Skeletal muscle satellite cell (primary cell): Measurements from ENCODE around the gene PRPF19.

ENCODE experiments used
- H3K27me3 ChIP-seq: 2 replicates; pipeline ENCODE4 v1.7.0; 2013; ENCODE audit warnings: low read length; ENCODE audit not compliant: control insufficient read depth, insufficient read depth
- H3K36me3 ChIP-seq: 2 replicates; pipeline ENCODE4 v1.7.0; 2013; ENCODE audit warnings: mild to moderate bottlenecking, control low read depth, low read length; ENCODE audit not compliant: insufficient read depth
- H3K4me1 ChIP-seq: 2 replicates; pipeline ENCODE4 v1.7.0; 2013; ENCODE audit warnings: low read length; ENCODE audit not compliant: control insufficient read depth, insufficient read depth
- H3K4me2 ChIP-seq: 2 replicates; pipeline ENCODE4 v1.7.0; 2013; ENCODE audit warnings: mild to moderate bottlenecking, low read length
- H3K4me3 ChIP-seq: 2 replicates; pipeline ENCODE4 v1.7.0; 2013; ENCODE audit warnings: low read length
- H3K9ac ChIP-seq: 2 replicates; pipeline ENCODE4 v1.7.0; 2013; ENCODE audit warnings: mild to moderate bottlenecking, low read depth, low read length, moderate library complexity
- H3K9me3 ChIP-seq: replicated peaks from 2 replicates; pipeline ENCODE4 v1.7.0; 2013; ENCODE audit warnings: mild to moderate bottlenecking, control low read depth, low read length

The PRPF19 gene

GRCh38 chr11:60919956-60920355 lies 13.6 kb upstream of the PRPF19 start:
- H3K27me3 ChIP-seq: peaks cover 3% of the 10 kb centered on the region
- peaks cover 22% of the 10 kb centered on the region for H3K4me1 ChIP-seq
- no peak overlapping the region for H3K9ac ChIP-seq
- no peaks in the 10 kb centered on the region for H3K9me3 ChIP-seq
- no peak overlapping the region for H3K4me2 ChIP-seq
- peaks cover 25% of the 10 kb centered on the region for H3K36me3 ChIP-seq
- H3K4me3 ChIP-seq: no peak overlapping the region

- Histone ChIP-seq H3K4me3 (no peak overlapping the region), H3K9me3 (no peaks in the 10 kb centered on the region), H3K9ac (no peak overlapping the region), H3K36me3 (peaks cover 25% of the 10 kb centered on the region), H3K27me3 (no peaks in the 10 kb centered on the region), H3K4me1 (peaks cover 19% of the 10 kb centered on the region), H3K4me2 (no peak overlapping the region)
Measured at GRCh38 chr11:60919320-60919719, 12.9 kb upstream of the PRPF19 start.

GRCh38 chr11:60918939-60919265 lies 12.5 kb upstream of the PRPF19 start:
- Histone ChIP-seq H3K9ac (no peak overlapping the region), H3K4me3 (no peak overlapping the region), H3K4me1 (peaks cover 16% of the 10 kb centered on the region), H3K4me2 (no peak overlapping the region), H3K36me3 (peaks cover 25% of the 10 kb centered on the region), H3K27me3 (no peaks in the 10 kb centered on the region), H3K9me3 (no peaks in the 10 kb centered on the region)

- Histone ChIP-seq H3K9ac (no peak overlapping the region), H3K4me3 (no peak overlapping the region), H3K27me3 (no peaks in the 10 kb centered on the region), H3K4me1 (peaks cover 17% of the 10 kb centered on the region), H3K9me3 (no peaks in the 10 kb centered on the region), H3K4me2 (no peak overlapping the region), H3K36me3 (peaks cover 25% of the 10 kb centered on the region)
Measured at GRCh38 chr11:60918251-60918938, 12.0 kb upstream of the PRPF19 start.

GRCh38 chr11:60917267-60917666 lies 10.9 kb upstream of the PRPF19 start:
- Histone ChIP-seq H3K4me1 (peaks cover 20% of the 10 kb centered on the region), H3K27me3 (no peaks in the 10 kb centered on the region), H3K4me2 (no peak overlapping the region), H3K9me3 (no peaks in the 10 kb centered on the region), H3K9ac (no peak overlapping the region), H3K36me3 (peaks cover 19% of the 10 kb centered on the region), H3K4me3 (no peak overlapping the region)

GRCh38 chr11:60916669-60917206 lies 10.4 kb upstream of the PRPF19 start:
- Histone ChIP-seq H3K4me1 (peaks cover 20% of the 10 kb centered on the region), H3K36me3 (peaks cover 14% of the 10 kb centered on the region), H3K27me3 (peaks cover 3% of the 10 kb centered on the region), H3K4me3 (no peak overlapping the region), H3K9me3 (no peaks in the 10 kb centered on the region), H3K4me2 (no peak overlapping the region), H3K9ac (no peak overlapping the region)

- peak overlapping the region; percentile 77 for H3K4me2 ChIP-seq
- peak overlapping the region; percentile 68 for H3K4me3 ChIP-seq
- H3K9ac ChIP-seq: peak overlapping the region; percentile 82
- peaks cover 20% of the 10 kb centered on the region for H3K4me1 ChIP-seq
- peaks cover 11% of the 10 kb centered on the region for H3K27me3 ChIP-seq
- H3K36me3 ChIP-seq: peaks cover 1% of the 10 kb centered on the region
- no peaks in the 10 kb centered on the region for H3K9me3 ChIP-seq
Measured at GRCh38 chr11:60915248-60915914, 9.0 kb upstream of the PRPF19 start.

GRCh38 chr11:60914633-60915247 lies 8.4 kb upstream of the PRPF19 start:
- Histone ChIP-seq H3K27me3 (peaks cover 17% of the 10 kb centered on the region), H3K9me3 (no peaks in the 10 kb centered on the region), H3K4me3 (peak overlapping the region; percentile 68), H3K4me2 (peak overlapping the region; percentile 77), H3K4me1 (peaks cover 20% of the 10 kb centered on the region), H3K36me3 (no peaks in the 10 kb centered on the region), H3K9ac (peak overlapping the region; percentile 82)

- peaks cover 17% of the 10 kb centered on the region for H3K4me1 ChIP-seq
- H3K9ac ChIP-seq: peak within 1 kb of the TSS; percentile 82
- no peaks in the 10 kb centered on the region for H3K36me3 ChIP-seq
- H3K4me3 ChIP-seq: peak within 1 kb of the TSS; percentile 68
- peaks cover 21% of the 10 kb centered on the region for H3K27me3 ChIP-seq
- H3K4me2 ChIP-seq: peak within 1 kb of the TSS; percentile 77
- no peaks in the 10 kb centered on the region for H3K9me3 ChIP-seq
Measured at GRCh38 chr11:60913793-60914632, 7.6 kb upstream of the PRPF19 start, which contains the start of gene TMEM109. TMEM109 (plus strand) TSS chr11:60914158; CDS start chr11:60919694, 5,536 bp downstream.

- Histone ChIP-seq H3K4me3 (peak overlapping the region; percentile 68), H3K4me1 (peaks cover 10% of the 10 kb centered on the region), H3K27me3 (peaks cover 28% of the 10 kb centered on the region), H3K4me2 (peak overlapping the region; percentile 77), H3K36me3 (no peaks in the 10 kb centered on the region), H3K9ac (peak overlapping the region; percentile 82), H3K9me3 (no peaks in the 10 kb centered on the region)
Measured at GRCh38 chr11:60912851-60913528, 6.6 kb upstream of the PRPF19 start.
